Esophagus (tissue), 2 donors: ENCODE results near the gene C1QTNF9. TPM values are rescaled to one million over a fixed set of nuclear protein-coding genes. Genes with fewer than 3 reads are reported as not detected.
"Not testable (repeated sequence)": the region's sequence is repeated elsewhere in the genome, so short reads cannot be mapped to it uniquely, and the experiment has no call there.

ENCODE experiments used
- H3K27ac ChIP-seq, 2 donors: one replicate each; pipeline ENCODE4 v1.5.1; 2013; ENCODE audit warnings: low read depth in 2 of 2, mild to moderate bottlenecking in 2 of 2, inconsistent platforms in 1 of 2, low read length in 1 of 2, moderate library complexity in 1 of 2
- H3K27me3 ChIP-seq, 2 donors: one replicate each; pipeline ENCODE4 v1.6.1; 2013; ENCODE audit warnings: low read length in 2 of 2, control low read depth in 1 of 2, mild to moderate bottlenecking in 1 of 2; ENCODE audit not compliant: insufficient read depth in 2 of 2, control insufficient read depth in 1 of 2
- H3K36me3 ChIP-seq, 2 donors: one replicate each; pipeline ENCODE4 v1.6.1; 2013; ENCODE audit warnings: low read length in 1 of 2; ENCODE audit not compliant: control insufficient read depth in 2 of 2, insufficient read depth in 2 of 2
- H3K4me1 ChIP-seq, 2 donors: one replicate each; pipeline ENCODE4 v1.6.1; 2013; ENCODE audit warnings: low read length in 1 of 2; ENCODE audit not compliant: control insufficient read depth in 2 of 2, insufficient read depth in 2 of 2
- H3K4me3 ChIP-seq, 2 donors: one replicate each; pipeline ENCODE4 v1.5.1; 2013; ENCODE audit warnings: low read length in 2 of 2, mild to moderate bottlenecking in 2 of 2, low read depth in 1 of 2, moderate library complexity in 1 of 2
- H3K9me3 ChIP-seq, 2 donors: one replicate each; pipeline ENCODE4 v1.6.1; 2013; ENCODE audit warnings: mild to moderate bottlenecking in 2 of 2, low read depth in 1 of 2, low read length in 1 of 2, moderate library complexity in 1 of 2; ENCODE audit not compliant: control insufficient read depth in 2 of 2, insufficient read depth in 1 of 2
- WGBS, 2 donors: extraction: QIAGEN DNeasy Blood & Tissue Kit; methylation state at CpG; one replicate each; pipeline ENCODE4 v1.1.7; 2013; 5-methylcytosine and 5-hydroxymethylcytosine counted together
- polyA plus RNA-seq, 2 donors: library from polyadenylated mRNA; stranded (reverse); fragments of 200-250 nt; gene quantifications; one replicate each; pipeline ENCODE4 v1.2.3, GENCODE V29; 2013
- donor health status: healthy with polysubstance abuse.
- donor health status: Bipolar disorder and iron deficiency.

C1QTNF9 gene
- polyA plus RNA-seq, 2 donors = 0.14 to 0.26 TPM

GRCh38 chr13:24313439-24313838 is 4.1 kb downstream of the C1QTNF9 start:
- H3K4me1 ChIP-seq = peaks cover 0 to 2% of the 10 kb centered on the region in 2 donors
- no peak overlapping the region for H3K27ac ChIP-seq
- H3K4me3 ChIP-seq = no peak overlapping the region
- no peaks in the 10 kb centered on the region for H3K9me3 ChIP-seq
- WGBS, 2 donors = 45 to 55% methylated on average over 5 of the region's 5 CpGs
- no peaks in the 10 kb centered on the region for H3K27me3 ChIP-seq
- no peaks in the 10 kb centered on the region for H3K36me3 ChIP-seq

- 83 to 88% methylated on average over 8 to 10 of the region's 10 CpGs for WGBS, 2 donors
- not testable (repeated sequence) for H3K36me3 ChIP-seq, H3K27me3 ChIP-seq, H3K4me1 ChIP-seq, H3K4me3 ChIP-seq, H3K9me3 ChIP-seq, H3K27ac ChIP-seq
These were observed 8.5 kb downstream of the C1QTNF9 start for GRCh38 chr13:24317835-24318234.

GRCh38 chr13:24318878-24319277 is 9.5 kb downstream of the C1QTNF9 start:
- WGBS, 2 donors = 62 to 76% methylated on average over 3 to 4 of the region's 4 CpGs
- not testable (repeated sequence) for H3K27me3 ChIP-seq

GRCh38 chr13:24319641-24320040 is 10.3 kb downstream of the C1QTNF9 start:
- H3K27me3 ChIP-seq, H3K4me1 ChIP-seq, H3K9me3 ChIP-seq, H3K36me3 ChIP-seq, H3K4me3 ChIP-seq, H3K27ac ChIP-seq: not testable (repeated sequence)
- WGBS, 2 donors = 83 to 84% methylated on average over 6 of the region's 6 CpGs

More at GRCh38 chr13:24318878-24319277, 9.5 kb downstream of the C1QTNF9 start:
- not testable (repeated sequence) for H3K4me1 ChIP-seq, H3K36me3 ChIP-seq, H3K27ac ChIP-seq, H3K4me3 ChIP-seq, H3K9me3 ChIP-seq

GRCh38 chr13:24321416-24321815 is 12.0 kb downstream of the C1QTNF9 start:
- H3K9me3 ChIP-seq, H3K36me3 ChIP-seq, H3K4me3 ChIP-seq, H3K27ac ChIP-seq, H3K4me1 ChIP-seq, H3K27me3 ChIP-seq: not testable (repeated sequence)
- 84 to 88% methylated on average over 8 of the region's 8 CpGs for WGBS, 2 donors

GRCh38 chr13:24322470-24322869 is 13.1 kb downstream of the C1QTNF9 start:
- H3K4me1 ChIP-seq, H3K27me3 ChIP-seq, H3K27ac ChIP-seq, H3K36me3 ChIP-seq, H3K4me3 ChIP-seq, H3K9me3 ChIP-seq: not testable (repeated sequence)
- WGBS, 2 donors = 64 to 71% methylated on average over 2 of the region's 2 CpGs

GRCh38 chr13:24323036-24323738 is 13.8 kb downstream of the C1QTNF9 start:
- Histone ChIP-seq H3K4me3 (no peak overlapping the region), H3K4me1 (no peaks in the 10 kb centered on the region), H3K36me3 (no peaks in the 10 kb centered on the region), H3K27me3 (no peaks in the 10 kb centered on the region), H3K9me3 (no peaks in the 10 kb centered on the region), H3K27ac (no peak overlapping the region)
- WGBS, 2 donors = 87 to 88% methylated on average over 28 of the region's 28 CpGs

GRCh38 chr13:24323739-24324075 is 14.3 kb downstream of the C1QTNF9 start:
- H3K4me3 ChIP-seq = no peak overlapping the region
- no peaks in the 10 kb centered on the region for H3K9me3 ChIP-seq
- 53 to 61% methylated on average over 5 of the region's 5 CpGs for WGBS, 2 donors
- no peaks in the 10 kb centered on the region for H3K36me3 ChIP-seq
- no peak overlapping the region for H3K27ac ChIP-seq
- no peaks in the 10 kb centered on the region for H3K4me1 ChIP-seq
- H3K27me3 ChIP-seq = no peaks in the 10 kb centered on the region

- not testable (repeated sequence) for H3K36me3 ChIP-seq, H3K27me3 ChIP-seq, H3K4me3 ChIP-seq, H3K4me1 ChIP-seq, H3K9me3 ChIP-seq, H3K27ac ChIP-seq
- 63 to 81% methylated on average over 23 of the region's 23 CpGs for WGBS, 2 donors
These were observed 18.2 kb downstream of the C1QTNF9 start for GRCh38 chr13:24327598-24327997.

- H3K27me3 ChIP-seq = no peaks in the 10 kb centered on the region
- H3K9me3 ChIP-seq = no peaks in the 10 kb centered on the region
- H3K36me3 ChIP-seq = no peaks in the 10 kb centered on the region
- WGBS, 2 donors = 13 to 15% methylated on average over 33 to 38 of the region's 38 CpGs
- no peak overlapping the region for H3K27ac ChIP-seq
- H3K4me1 ChIP-seq = no peaks in the 10 kb centered on the region
- no peak overlapping the region for H3K4me3 ChIP-seq
These were observed 18.8 kb downstream of the C1QTNF9 start for GRCh38 chr13:24328145-24328544.
